ENCODE results near the gene TLX1. TPM values are rescaled to one million over a fixed set of nuclear protein-coding genes. Genes with fewer than 3 reads are reported as not detected.

The TLX1 gene
- total RNA-seq, 2 donors from 2014 or later: not detected

- DNase-seq (no peak), ATAC-seq (replicated peaks in 1 of 2) (no peak)
- peaks cover 92% of the 10 kb centered on the region for H3K27me3 Mint-ChIP-seq (ENCODE audit: low read depth)
- H3K4me3 Mint-ChIP-seq: peak overlapping the region; percentile 68 to 72
- H3K9me3 Mint-ChIP-seq: no peaks in the 10 kb centered on the region
- no peaks in the 10 kb centered on the region for H3K36me3 Mint-ChIP-seq (ENCODE audit: insufficient read depth in 2 of 2)
- H3K27ac Mint-ChIP-seq: no peak overlapping the region
- H3K4me1 Mint-ChIP-seq (ENCODE audit: low read depth): peaks cover 40% of the 10 kb centered on the region
Observed at GRCh38 chr10:101133489-101134298, 2.6 kb downstream of the TLX1 start.

- H3K4me3 Mint-ChIP-seq: peak overlapping the region; percentile 68 to 72
Observed at GRCh38 chr10:101134299-101135127, 3.4 kb downstream of the TLX1 start.

GRCh38 chr10:101135141-101136006 is 4.3 kb downstream of the TLX1 start:
- ATAC-seq (replicated peaks in 1 of 2) (peak in 1 of 2 donors; percentile 10), DNase-seq (no peak)
- H3K36me3 Mint-ChIP-seq (ENCODE audit: insufficient read depth in 2 of 2): no peaks in the 10 kb centered on the region
- H3K4me3 Mint-ChIP-seq: peak overlapping the region; percentile 68 to 72
- H3K27me3 Mint-ChIP-seq (ENCODE audit: low read depth): peaks cover 85% of the 10 kb centered on the region
- H3K27ac Mint-ChIP-seq: peak overlapping the region; percentile 67
- H3K4me1 Mint-ChIP-seq (ENCODE audit: low read depth): peaks cover 44% of the 10 kb centered on the region
- no peaks in the 10 kb centered on the region for H3K9me3 Mint-ChIP-seq

More at GRCh38 chr10:101134299-101135127, 3.4 kb downstream of the TLX1 start:
- DNase-seq (no peak), ATAC-seq (replicated peaks in 1 of 2) (peak in 1 of 2 donors; percentile 24)
- H3K36me3 Mint-ChIP-seq (ENCODE audit: insufficient read depth in 2 of 2): no peaks in the 10 kb centered on the region
- H3K27ac Mint-ChIP-seq: no peak overlapping the region
- peaks cover 44% of the 10 kb centered on the region for H3K4me1 Mint-ChIP-seq (ENCODE audit: low read depth)
- no peaks in the 10 kb centered on the region for H3K9me3 Mint-ChIP-seq
- H3K27me3 Mint-ChIP-seq (ENCODE audit: low read depth): peaks cover 92% of the 10 kb centered on the region

- H3K9me3 Mint-ChIP-seq: no peaks in the 10 kb centered on the region
- H3K27me3 Mint-ChIP-seq (ENCODE audit: low read depth): peaks cover 85% of the 10 kb centered on the region
- DNase-seq: no peak
- H3K36me3 Mint-ChIP-seq (ENCODE audit: insufficient read depth in 2 of 2): no peaks in the 10 kb centered on the region
- H3K4me1 Mint-ChIP-seq (ENCODE audit: low read depth): peaks cover 44% of the 10 kb centered on the region
- peak overlapping the region; percentile 67 for H3K27ac Mint-ChIP-seq
- H3K4me3 Mint-ChIP-seq: peak overlapping the region in 1 of 2 donors; percentile 68
- ATAC-seq (replicated peaks in 1 of 2): peak in 1 of 2 donors; percentile 7
Observed at GRCh38 chr10:101136007-101136707, 5.1 kb downstream of the TLX1 start.

GRCh38 chr10:101136708-101137121 is 5.6 kb downstream of the TLX1 start:
- H3K27ac Mint-ChIP-seq: no peak overlapping the region
- DNase-seq (no peak), ATAC-seq (replicated peaks in 1 of 2) (no peak)
- H3K4me1 Mint-ChIP-seq (ENCODE audit: low read depth): peaks cover 44% of the 10 kb centered on the region
- H3K27me3 Mint-ChIP-seq (ENCODE audit: low read depth): peaks cover 91% of the 10 kb centered on the region
- H3K36me3 Mint-ChIP-seq (ENCODE audit: insufficient read depth in 2 of 2): no peaks in the 10 kb centered on the region
- H3K4me3 Mint-ChIP-seq: no peak overlapping the region
- no peaks in the 10 kb centered on the region for H3K9me3 Mint-ChIP-seq

- ATAC-seq (replicated peaks in 1 of 2): no peak
- peaks cover 92% of the 10 kb centered on the region for H3K27me3 Mint-ChIP-seq (ENCODE audit: low read depth)
- no peak for DNase-seq
Observed at GRCh38 chr10:101137271-101137670, 6.2 kb downstream of the TLX1 start.

GRCh38 chr10:101138788-101139420 is 7.8 kb downstream of the TLX1 start:
- H3K4me3 Mint-ChIP-seq: peak overlapping the region in 1 of 2 donors; percentile 9
- H3K27me3 Mint-ChIP-seq (ENCODE audit: low read depth): peaks cover 91% of the 10 kb centered on the region
- peaks cover 40% of the 10 kb centered on the region for H3K4me1 Mint-ChIP-seq (ENCODE audit: low read depth)
- no peak for DNase-seq
- H3K9me3 Mint-ChIP-seq: no peaks in the 10 kb centered on the region
- no peaks in the 10 kb centered on the region for H3K36me3 Mint-ChIP-seq (ENCODE audit: insufficient read depth in 2 of 2)
- H3K27ac Mint-ChIP-seq: no peak overlapping the region
- ATAC-seq (replicated peaks in 1 of 2): no peak

More at GRCh38 chr10:101137271-101137670, 6.2 kb downstream of the TLX1 start:
- Mint-ChIP-seq H3K36me3 (ENCODE audit: insufficient read depth in 2 of 2) (no peaks in the 10 kb centered on the region), H3K27ac (no peak overlapping the region), H3K4me1 (ENCODE audit: low read depth) (peaks cover 45% of the 10 kb centered on the region), H3K4me3 (no peak overlapping the region), H3K9me3 (no peaks in the 10 kb centered on the region)

- ATAC-seq (replicated peaks in 1 of 2) (no peak), DNase-seq (no peak)
- Mint-ChIP-seq H3K27me3 (ENCODE audit: low read depth) (peaks cover 91% of the 10 kb centered on the region), H3K4me3 (peak overlapping the region in 1 of 2 donors; percentile 23), H3K36me3 (ENCODE audit: insufficient read depth in 2 of 2) (no peaks in the 10 kb centered on the region), H3K4me1 (ENCODE audit: low read depth) (peaks cover 34% of the 10 kb centered on the region), H3K9me3 (no peaks in the 10 kb centered on the region), H3K27ac (no peak overlapping the region)
Observed at GRCh38 chr10:101139421-101139911, 8.4 kb downstream of the TLX1 start.

- Mint-ChIP-seq H3K4me1 (ENCODE audit: low read depth) (peaks cover 25% of the 10 kb centered on the region), H3K4me3 (peak overlapping the region in 1 of 2 donors; percentile 32), H3K27me3 (ENCODE audit: low read depth) (peaks cover 91% of the 10 kb centered on the region), H3K27ac (no peak overlapping the region), H3K9me3 (no peaks in the 10 kb centered on the region), H3K36me3 (ENCODE audit: insufficient read depth in 2 of 2) (no peaks in the 10 kb centered on the region)
- DNase-seq (no peak), ATAC-seq (replicated peaks in 1 of 2) (no peak)
Observed at GRCh38 chr10:101140084-101140949, 9.2 kb downstream of the TLX1 start.

- no peak for ATAC-seq (replicated peaks in 1 of 2)
- no peak overlapping the region for H3K27ac Mint-ChIP-seq
- no peaks in the 10 kb centered on the region for H3K9me3 Mint-ChIP-seq
- no peak for DNase-seq
- peaks cover 91% of the 10 kb centered on the region for H3K27me3 Mint-ChIP-seq (ENCODE audit: low read depth)
- H3K4me3 Mint-ChIP-seq: peak overlapping the region in 1 of 2 donors; percentile 32
- H3K36me3 Mint-ChIP-seq (ENCODE audit: insufficient read depth in 2 of 2): no peaks in the 10 kb centered on the region
- H3K4me1 Mint-ChIP-seq (ENCODE audit: low read depth): peaks cover 18% of the 10 kb centered on the region
Observed at GRCh38 chr10:101140950-101141615, 10.0 kb downstream of the TLX1 start.
